Stimulated activated naive B cell treated with anti-CD40 and anti-IgM and Interleukin-4, amounts not matched to agents 10 μg/mL and 1 μg/mL and 100 μg/mL, for 72 hours (primary cell): ENCODE data around the gene NFIA.

Source experiments
- ATAC-seq, 2 donors: fragments of 150-1000 bp; cut with Tn5 transposase; replicated peaks; 2 replicates each; pipeline ENCODE4 v1.10.0; 2021; ENCODE audit warnings: moderate library complexity in 1 of 2
- DNase-seq: peaks from one replicate; pipeline ENCODE4 v3.0.0; 2021
- H3K27ac Mint-ChIP-seq: one replicate; pipeline ENCODE4 v1.8.0; 2022; ENCODE audit warnings: mild to moderate bottlenecking, mixed read lengths
- H3K27me3 Mint-ChIP-seq, 2 donors: one replicate each; pipeline ENCODE4 v1.8.0; 2022; ENCODE audit warnings: mixed read lengths in 2 of 2
- H3K36me3 Mint-ChIP-seq, 2 donors: one replicate each; pipeline ENCODE4 v1.8.0; 2022; ENCODE audit warnings: mixed read lengths in 2 of 2, mild to moderate bottlenecking in 1 of 2
- H3K4me1 Mint-ChIP-seq, 2 donors: one replicate each; pipeline ENCODE4 v1.8.0; 2022; ENCODE audit warnings: mixed read lengths in 2 of 2, mild to moderate bottlenecking in 1 of 2
- H3K4me3 Mint-ChIP-seq, 2 donors: one replicate each; pipeline ENCODE4 v1.8.0; 2022; ENCODE audit warnings: mild to moderate bottlenecking in 2 of 2, mixed read lengths in 2 of 2, moderate library complexity in 1 of 2
- H3K9me3 Mint-ChIP-seq, 2 donors: one replicate each; pipeline ENCODE4 v1.8.0; 2022; ENCODE audit warnings: mixed read lengths in 2 of 2, mild to moderate bottlenecking in 1 of 2

The NFIA gene

GRCh38 chr1:61085206-61085982, 3.0 kb downstream of the NFIA start:
- H3K4me1 Mint-ChIP-seq: peaks cover 6 to 10% of the 10 kb centered on the region in 2 donors
- H3K27ac Mint-ChIP-seq: no peak overlapping the region
- peaks cover 22 to 35% of the 10 kb centered on the region in 2 donors for H3K27me3 Mint-ChIP-seq
- no peak for DNase-seq
- ATAC-seq: no peak
- H3K36me3 Mint-ChIP-seq: peaks cover 0 to 2% of the 10 kb centered on the region in 2 donors
- no peaks in the 10 kb centered on the region for H3K9me3 Mint-ChIP-seq
- no peak overlapping the region for H3K4me3 Mint-ChIP-seq

GRCh38 chr1:61085983-61086644, 3.8 kb downstream of the NFIA start:
- no peaks in the 10 kb centered on the region for H3K9me3 Mint-ChIP-seq
- no peak for DNase-seq
- H3K4me3 Mint-ChIP-seq: no peak overlapping the region
- peaks cover 6 to 7% of the 10 kb centered on the region in 2 donors for H3K4me1 Mint-ChIP-seq
- peaks cover 0 to 2% of the 10 kb centered on the region in 2 donors for H3K36me3 Mint-ChIP-seq
- ATAC-seq: no peak
- no peak overlapping the region for H3K27ac Mint-ChIP-seq
- H3K27me3 Mint-ChIP-seq: peaks cover 15 to 33% of the 10 kb centered on the region in 2 donors

GRCh38 chr1:61087571-61087970, 5.2 kb downstream of the NFIA start:
- H3K36me3 Mint-ChIP-seq: peaks cover 0 to 2% of the 10 kb centered on the region in 2 donors
- H3K4me3 Mint-ChIP-seq: no peak overlapping the region
- no peaks in the 10 kb centered on the region for H3K9me3 Mint-ChIP-seq
- ATAC-seq: no peak
- no peak overlapping the region for H3K27ac Mint-ChIP-seq
- peaks cover 9 to 25% of the 10 kb centered on the region in 2 donors for H3K27me3 Mint-ChIP-seq
- no peak for DNase-seq
- H3K4me1 Mint-ChIP-seq: peaks cover 0 to 3% of the 10 kb centered on the region in 2 donors

GRCh38 chr1:61088163-61088974, 6.0 kb downstream of the NFIA start:
- peaks cover 9 to 23% of the 10 kb centered on the region in 2 donors for H3K27me3 Mint-ChIP-seq
- H3K27ac Mint-ChIP-seq: no peak overlapping the region
- ATAC-seq: no peak
- H3K9me3 Mint-ChIP-seq: no peaks in the 10 kb centered on the region
- DNase-seq: no peak
- peaks cover 0 to 2% of the 10 kb centered on the region in 2 donors for H3K36me3 Mint-ChIP-seq
- H3K4me1 Mint-ChIP-seq: peaks cover 0 to 2% of the 10 kb centered on the region in 2 donors
- H3K4me3 Mint-ChIP-seq: no peak overlapping the region

GRCh38 chr1:61089338-61089737, 7.0 kb downstream of the NFIA start:
- DNase-seq (no peak), ATAC-seq (no peak)
- no peaks in the 10 kb centered on the region for H3K4me1 Mint-ChIP-seq
- no peak overlapping the region for H3K27ac Mint-ChIP-seq
- no peaks in the 10 kb centered on the region for H3K9me3 Mint-ChIP-seq
- H3K27me3 Mint-ChIP-seq: peaks cover under 1 to 15% of the 10 kb centered on the region in 2 donors
- peaks cover 0 to 2% of the 10 kb centered on the region in 2 donors for H3K36me3 Mint-ChIP-seq
- H3K4me3 Mint-ChIP-seq: no peak overlapping the region

- H3K4me3 Mint-ChIP-seq: no peak overlapping the region
- DNase-seq (no peak), ATAC-seq (no peak)
- no peaks in the 10 kb centered on the region for H3K4me1 Mint-ChIP-seq
- H3K9me3 Mint-ChIP-seq: no peaks in the 10 kb centered on the region
- H3K27me3 Mint-ChIP-seq: peaks cover 0 to 14% of the 10 kb centered on the region in 2 donors
- no peak overlapping the region for H3K27ac Mint-ChIP-seq
- H3K36me3 Mint-ChIP-seq: peaks cover 0 to 2% of the 10 kb centered on the region in 2 donors
Observed at GRCh38 chr1:61089741-61090140, 7.4 kb downstream of the NFIA start.

- H3K4me1 Mint-ChIP-seq: no peaks in the 10 kb centered on the region
- H3K4me3 Mint-ChIP-seq: no peak overlapping the region
Observed at GRCh38 chr1:61090546-61091202, 8.3 kb downstream of the NFIA start.

GRCh38 chr1:61091455-61091854, 9.1 kb downstream of the NFIA start:
- no peak for DNase-seq
- no peak overlapping the region for H3K4me3 Mint-ChIP-seq
- no peaks in the 10 kb centered on the region for H3K4me1 Mint-ChIP-seq
- ATAC-seq: peak in 1 of 2 donors; percentile 38
- H3K36me3 Mint-ChIP-seq: peaks cover 0 to 2% of the 10 kb centered on the region in 2 donors
- peaks cover 0 to 21% of the 10 kb centered on the region in 2 donors for H3K27me3 Mint-ChIP-seq
- H3K9me3 Mint-ChIP-seq: no peaks in the 10 kb centered on the region
- no peak overlapping the region for H3K27ac Mint-ChIP-seq

More at GRCh38 chr1:61090546-61091202, 8.3 kb downstream of the NFIA start:
- H3K36me3 Mint-ChIP-seq: peaks cover 0 to 2% of the 10 kb centered on the region in 2 donors
- peaks cover 0 to 21% of the 10 kb centered on the region in 2 donors for H3K27me3 Mint-ChIP-seq
- no peak for DNase-seq
- no peak for ATAC-seq
- H3K9me3 Mint-ChIP-seq: no peaks in the 10 kb centered on the region
- no peak overlapping the region for H3K27ac Mint-ChIP-seq

- peaks cover 0 to 2% of the 10 kb centered on the region in 2 donors for H3K36me3 Mint-ChIP-seq
- H3K27ac Mint-ChIP-seq: no peak overlapping the region
- no peaks in the 10 kb centered on the region for H3K4me1 Mint-ChIP-seq
- no peak overlapping the region for H3K4me3 Mint-ChIP-seq
- ATAC-seq (no peak), DNase-seq (no peak)
- peaks cover 0 to 21% of the 10 kb centered on the region in 2 donors for H3K27me3 Mint-ChIP-seq
- H3K9me3 Mint-ChIP-seq: no peaks in the 10 kb centered on the region
Observed at GRCh38 chr1:61092642-61093041, 10.3 kb downstream of the NFIA start.

GRCh38 chr1:61093525-61094137, 11.3 kb downstream of the NFIA start:
- no peaks in the 10 kb centered on the region for H3K9me3 Mint-ChIP-seq
- peaks cover 0 to 1% of the 10 kb centered on the region in 2 donors for H3K36me3 Mint-ChIP-seq
- no peak for ATAC-seq
- no peak for DNase-seq
- H3K4me1 Mint-ChIP-seq: no peaks in the 10 kb centered on the region
- no peak overlapping the region for H3K4me3 Mint-ChIP-seq
- peaks cover 0 to 14% of the 10 kb centered on the region in 2 donors for H3K27me3 Mint-ChIP-seq
- no peak overlapping the region for H3K27ac Mint-ChIP-seq

- H3K27me3 Mint-ChIP-seq: peaks cover 0 to 16% of the 10 kb centered on the region in 2 donors
- ATAC-seq: no peak
- no peaks in the 10 kb centered on the region for H3K36me3 Mint-ChIP-seq
- no peak overlapping the region for H3K27ac Mint-ChIP-seq
- H3K4me1 Mint-ChIP-seq: no peaks in the 10 kb centered on the region
- DNase-seq: no peak
- no peaks in the 10 kb centered on the region for H3K9me3 Mint-ChIP-seq
- no peak overlapping the region for H3K4me3 Mint-ChIP-seq
Observed at GRCh38 chr1:61094677-61095469, 12.5 kb downstream of the NFIA start.

- Mint-ChIP-seq H3K27me3 (peaks cover 0 to 14% of the 10 kb centered on the region in 2 donors), H3K4me1 (no peaks in the 10 kb centered on the region)
- no peak for ATAC-seq
Observed at GRCh38 chr1:61095470-61095812, 13.1 kb downstream of the NFIA start.

GRCh38 chr1:61097317-61097716, 15.0 kb downstream of the NFIA start:
- Mint-ChIP-seq H3K36me3 (no peaks in the 10 kb centered on the region), H3K9me3 (no peaks in the 10 kb centered on the region), H3K4me3 (no peak overlapping the region), H3K4me1 (no peaks in the 10 kb centered on the region), H3K27ac (no peak overlapping the region), H3K27me3 (peaks cover 0 to 13% of the 10 kb centered on the region in 2 donors)
- no peak for DNase-seq
- ATAC-seq: no peak

More at GRCh38 chr1:61095470-61095812, 13.1 kb downstream of the NFIA start:
- no peak overlapping the region for H3K4me3 Mint-ChIP-seq
- H3K27ac Mint-ChIP-seq: no peak overlapping the region
- no peak for DNase-seq
- no peaks in the 10 kb centered on the region for H3K9me3 Mint-ChIP-seq
- no peaks in the 10 kb centered on the region for H3K36me3 Mint-ChIP-seq
